Right forelimb (tissue), 1 donor: ENCODE results near the gene NRSN2.
A peak's percentile ranks its signal among the peaks of the same experiment; 100 is the strongest.
"Not testable (repeated sequence)": the region's sequence is repeated elsewhere in the genome, so short reads cannot be mapped to it uniquely, and the experiment has no call there.

Source experiments
- DNase-seq: peaks from one replicate; pipeline ENCODE4 v3.0.0-alpha.2; 2018

Gene NRSN2

GRCh38 chr20:375265-375889, 28.5 kb downstream of the NRSN2 start:
- no peak for DNase-seq

GRCh38 chr20:376089-376488, 29.2 kb downstream of the NRSN2 start:
- no peak for DNase-seq

GRCh38 chr20:376750-377149, 29.8 kb downstream of the NRSN2 start:
- DNase-seq = no peak

DNA sequence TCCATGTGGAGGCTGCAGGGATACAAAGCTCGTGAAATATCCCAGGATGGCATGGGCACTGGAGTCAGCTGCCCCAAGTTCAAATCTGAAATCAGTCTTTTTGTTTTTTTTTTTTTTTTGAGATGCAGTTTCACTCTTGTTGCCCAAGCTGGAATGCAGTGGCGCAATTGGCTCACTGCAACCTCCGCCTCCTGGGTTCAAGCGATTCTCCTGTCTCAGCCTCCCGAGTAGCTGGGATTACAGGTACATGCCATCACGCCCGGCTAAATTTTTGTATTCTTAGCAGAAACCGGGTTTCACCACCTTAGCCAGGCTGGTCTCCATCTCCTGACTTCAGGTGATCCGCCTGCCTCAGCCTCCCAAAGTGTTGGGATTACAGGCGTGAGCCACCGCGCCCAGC, 30.7 kb downstream of the NRSN2 start:
- DNase-seq = not testable (repeated sequence)

GRCh38 chr20:378961-379336, 32.0 kb downstream of the NRSN2 start:
- no peak for DNase-seq

GRCh38 chr20:380763-381580, 34.1 kb downstream of the NRSN2 start:
- no peak for DNase-seq

- peak; percentile 79 for DNase-seq
These were observed 34.8 kb downstream of the NRSN2 start for GRCh38 chr20:381581-382290.

GRCh38 chr20:382291-383115, 35.6 kb downstream of the NRSN2 start:
- no peak for DNase-seq

DNA sequence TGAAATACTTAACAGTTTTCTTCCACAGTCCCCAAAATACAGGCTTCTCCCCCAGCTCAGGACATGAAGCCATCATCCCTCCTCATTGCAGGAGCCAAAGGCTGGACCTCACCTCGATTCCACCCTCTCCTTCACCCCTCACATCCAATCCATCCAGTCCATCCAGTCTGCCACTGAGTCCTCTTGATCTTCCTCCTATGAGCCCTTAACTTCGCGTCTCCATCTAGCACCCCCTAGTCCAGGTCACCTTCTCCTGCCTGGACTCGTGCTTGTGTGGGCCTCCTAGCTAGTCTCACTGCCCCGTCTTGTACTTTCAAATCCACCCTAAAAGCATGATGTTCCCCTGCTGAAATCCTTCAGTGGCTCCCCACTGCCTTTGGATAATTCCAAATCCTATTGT, 37.0 kb downstream of the NRSN2 start:
- no peak for DNase-seq

DNA sequence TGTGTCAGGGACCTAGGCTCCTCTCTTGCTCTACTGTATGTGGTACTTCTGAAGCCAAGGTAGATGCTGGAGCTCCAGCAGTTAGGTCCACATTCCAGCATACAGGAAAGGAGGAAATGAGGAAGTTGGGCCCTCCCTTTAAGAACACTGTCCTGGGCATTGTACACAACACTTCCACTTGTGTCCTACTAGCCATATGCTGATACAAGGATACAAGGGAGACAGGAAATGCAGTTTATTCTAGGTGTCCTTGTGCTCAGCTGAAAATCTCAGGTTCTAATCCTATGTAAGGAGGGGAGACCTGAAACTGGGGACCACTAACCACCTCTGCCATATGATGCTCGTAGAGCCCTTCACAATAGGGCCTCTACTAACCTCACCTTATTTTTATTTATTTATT, 37.8 kb downstream of the NRSN2 start:
- DNase-seq = no peak

DNA sequence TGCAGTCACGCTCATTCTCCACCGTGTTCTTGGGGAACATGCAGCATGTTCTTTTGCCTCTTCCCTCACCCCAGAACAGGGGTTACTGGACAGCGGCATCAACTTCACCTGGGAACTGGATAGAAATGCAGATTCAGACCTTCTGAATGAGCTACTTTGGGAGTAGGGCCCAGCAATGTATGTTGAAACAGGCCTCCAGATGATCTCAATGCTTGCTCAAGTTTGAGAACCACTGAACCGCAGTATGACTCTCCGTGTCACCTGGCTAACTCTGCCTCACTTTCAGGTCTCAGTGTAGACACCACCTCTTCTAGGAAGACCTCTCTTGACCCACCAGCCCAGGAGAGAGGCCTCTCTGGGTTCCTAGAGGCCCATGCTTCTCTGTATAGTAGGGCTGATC, 38.5 kb downstream of the NRSN2 start:
- DNase-seq = no peak

- not testable (repeated sequence) for DNase-seq
These were observed 39.7 kb downstream of the NRSN2 start for GRCh38 chr20:386634-387033.

DNA sequence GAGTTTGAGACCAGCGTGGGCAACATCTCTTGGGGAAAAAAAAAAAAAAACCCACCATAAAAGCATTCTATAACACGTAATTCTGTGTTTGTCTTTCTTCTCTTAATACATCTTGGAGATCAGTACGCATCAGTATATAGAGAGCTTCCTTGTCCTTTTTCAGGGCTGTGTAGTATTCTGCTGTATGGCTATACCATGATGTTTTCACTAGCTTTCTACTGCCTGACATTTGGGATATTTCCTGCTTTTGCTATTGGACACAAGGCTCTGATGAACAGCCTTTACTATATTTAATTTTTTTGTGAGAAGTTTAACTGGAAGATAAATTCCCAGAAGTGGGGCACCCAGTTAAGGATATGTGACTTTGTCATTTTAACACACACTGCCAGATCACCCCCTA, 40.6 kb downstream of the NRSN2 start:
- DNase-seq = no peak

- no peak for DNase-seq
These were observed 41.4 kb downstream of the NRSN2 start for GRCh38 chr20:388034-388994.

- no peak for DNase-seq
These were observed 42.3 kb downstream of the NRSN2 start for GRCh38 chr20:389220-389619.

DNA sequence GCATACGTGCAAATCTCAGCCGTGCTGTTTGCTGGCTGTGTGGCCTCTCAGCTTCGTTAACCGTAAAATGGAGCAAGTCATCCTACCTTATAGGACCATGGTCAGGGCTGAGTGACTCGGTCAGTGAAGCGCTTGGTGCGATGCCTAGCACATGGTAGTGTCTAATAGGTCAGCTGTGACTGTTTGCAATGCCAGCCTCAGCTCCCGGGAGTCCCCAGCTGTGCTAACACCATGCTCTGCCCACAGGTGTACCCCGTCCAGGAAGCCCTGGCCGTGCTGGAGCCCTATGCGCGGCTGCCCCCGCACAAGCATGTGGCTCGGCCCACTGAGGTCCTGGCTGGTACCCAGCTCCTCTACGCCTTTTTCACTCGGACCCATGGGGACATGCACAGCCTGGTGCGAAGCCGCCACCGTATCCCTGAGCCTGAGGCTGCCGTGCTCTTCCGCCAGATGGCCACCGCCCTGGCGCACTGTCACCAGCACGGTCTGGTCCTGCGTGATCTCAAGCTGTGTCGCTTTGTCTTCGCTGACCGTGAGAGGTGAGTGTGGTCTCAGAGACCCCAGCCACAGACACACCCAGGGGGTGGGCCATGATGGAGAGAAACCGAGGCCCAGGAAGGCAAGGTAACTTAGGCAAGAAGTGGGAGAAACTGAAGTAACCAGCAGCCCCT, 44.3 kb downstream of the NRSN2 start:
- no peak for DNase-seq

DNA sequence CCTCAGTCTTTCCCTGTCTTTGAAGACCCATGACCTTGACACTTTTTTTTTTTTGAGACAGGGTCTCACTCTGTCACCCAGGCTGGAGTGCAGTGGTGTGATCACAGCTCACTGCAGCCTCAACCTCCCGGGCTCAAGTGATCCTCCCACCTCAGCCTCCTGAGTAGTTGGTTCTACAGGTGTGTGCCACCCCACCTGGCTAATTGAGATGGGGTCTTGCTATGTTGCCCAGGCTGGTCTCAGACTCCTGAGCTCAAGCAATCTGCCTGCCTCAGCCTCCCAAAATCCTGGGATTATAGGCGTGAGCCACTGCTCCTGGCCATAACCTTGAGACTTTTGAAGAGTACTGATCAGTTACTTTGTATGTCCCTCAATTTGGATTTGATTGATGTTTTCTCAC, 46.4 kb downstream of the NRSN2 start:
- not testable (repeated sequence) for DNase-seq

GRCh38 chr20:396252-396618, 49.3 kb downstream of the NRSN2 start:
- no peak for DNase-seq

GRCh38 chr20:396619-397431, 49.9 kb downstream of the NRSN2 start:
- DNase-seq = no peak
